Neural cell (in vitro differentiated cells): ENCODE data around the gene CD160. TPM values are rescaled to one million over a fixed set of nuclear protein-coding genes. Genes with fewer than 3 reads are reported as not detected.
"Not testable (repeated sequence)": the region's sequence is repeated elsewhere in the genome, so short reads cannot be mapped to it uniquely, and the experiment has no call there.

Experiments used
- H2AFZ ChIP-seq: fragments of 200-600, 300-800 bp; sonication (generic), shearing (Covaris generic); 2 replicates; pipeline ENCODE4 v1.6.0; 2014; ENCODE audit warnings: low read depth, mild to moderate bottlenecking, antibody characterized with exemption, low read length, moderate library complexity
- H3F3A ChIP-seq: fragments of 200-600 bp; shearing (Covaris generic); 2 replicates; pipeline ENCODE4 v1.6.1; 2016; ENCODE audit warnings: mild to moderate bottlenecking, moderate library complexity, mixed read lengths, antibody characterized with exemption, low read length; ENCODE audit not compliant: insufficient read depth, poor library complexity, severe bottlenecking
- H3K27ac ChIP-seq: fragments of 200-600, 300-800 bp; sonication (generic), shearing (Covaris generic); 2 replicates; pipeline ENCODE4 v1.5.1; 2014; ENCODE audit warnings: mild to moderate bottlenecking, low read length, moderate library complexity
- H3K27me3 ChIP-seq: fragments of 300-800, 200-600 bp; sonication (generic), shearing (Covaris generic); 2 replicates; pipeline ENCODE4 v1.6.0; 2014; ENCODE audit warnings: mild to moderate bottlenecking, low read depth, low read length, moderate library complexity; ENCODE audit not compliant: insufficient read depth
- H3K36me3 ChIP-seq: fragments of 300-800, 200-600 bp; sonication (generic), shearing (Covaris generic); 2 replicates; pipeline ENCODE4 v1.5.1; 2014; ENCODE audit warnings: mild to moderate bottlenecking, antibody characterized with exemption, low read length, moderate library complexity; ENCODE audit not compliant: insufficient read depth
- H3K4me2 ChIP-seq: fragments of 300-800, 200-600 bp; sonication (generic), shearing (Covaris generic); 2 replicates; pipeline ENCODE4 v1.6.0; 2014; ENCODE audit warnings: mild to moderate bottlenecking, low read length
- H3K4me3 ChIP-seq: fragments of 300-800, 200-600 bp; sonication (generic), shearing (Covaris generic); 2 replicates; pipeline ENCODE4 v1.5.1; 2014; ENCODE audit warnings: mild to moderate bottlenecking, low read length, moderate library complexity
- H3K79me2 ChIP-seq: fragments of 200-600 bp; shearing (Covaris generic); replicated peaks from 2 replicates; pipeline ENCODE4 v1.6.0; 2014; ENCODE audit warnings: mild to moderate bottlenecking, low read length, moderate library complexity; ENCODE audit not compliant: insufficient read depth
- H3K9ac ChIP-seq: fragments of 300-800, 200-600 bp; sonication (generic), shearing (Covaris generic); 2 replicates; pipeline ENCODE4 v1.6.1; 2016; ENCODE audit warnings: mild to moderate bottlenecking, low read length, mixed read lengths
- H3K9me2 ChIP-seq: fragments of 200-600 bp; shearing (Covaris generic); 2 replicates; pipeline ENCODE4 v1.6.1; 2016; ENCODE audit warnings: mild to moderate bottlenecking, low read length, mixed read lengths; ENCODE audit not compliant: insufficient read depth
- H3K9me3 ChIP-seq: fragments of 200-600, 300-800 bp; sonication (generic), shearing (Covaris generic); 2 replicates; pipeline ENCODE4 v1.6.1; 2016; ENCODE audit warnings: mild to moderate bottlenecking, mixed run types, low read length, moderate library complexity, mixed read lengths
- H4K20me1 ChIP-seq: fragments of 200-600 bp; shearing (Covaris generic); 2 replicates; pipeline ENCODE4 v1.6.1; 2016; ENCODE audit warnings: mild to moderate bottlenecking, mixed run types; ENCODE audit not compliant: insufficient read depth
- CTCF ChIP-seq: fragments of 450-650 bp; IDR thresholded peaks from 2 replicates; pipeline ENCODE4 v1.5.1; 2014; ENCODE audit warnings: antibody characterized with exemption, mild to moderate bottlenecking, moderate library complexity; ENCODE audit not compliant: poor library complexity, severe bottlenecking
- EP300 ChIP-seq: fragments of 450-650 bp; conservative IDR thresholded peaks from 2 replicates; pipeline ENCODE4 v1.6.1; 2014; ENCODE audit warnings: antibody characterized with exemption, mild to moderate bottlenecking, moderate library complexity; ENCODE audit not compliant: poor library complexity, severe bottlenecking
- EZH2 ChIP-seq: fragments of 200-600, 300-800 bp; shearing (Covaris generic), sonication (generic); IDR thresholded peaks from 2 replicates; pipeline ENCODE4 v1.6.1; 2014; ENCODE audit warnings: antibody characterized with exemption, low read length, borderline replicate concordance, mild to moderate bottlenecking; ENCODE audit not compliant: insufficient read depth, poor library complexity, severe bottlenecking
- MXI1 ChIP-seq: fragments of 450-650 bp; conservative IDR thresholded peaks from 2 replicates; pipeline ENCODE4 v1.6.1; 2014; ENCODE audit warnings: antibody characterized with exemption, mild to moderate bottlenecking; ENCODE audit not compliant: poor library complexity, severe bottlenecking
- POLR2AphosphoS5 ChIP-seq: IDR thresholded peaks from 2 replicates; pipeline ENCODE4 v1.6.1; 2012
- RAD21 ChIP-seq: fragments of 450-650 bp; conservative IDR thresholded peaks from 2 replicates; pipeline ENCODE4 v1.6.1; 2014; ENCODE audit warnings: antibody characterized with exemption, mild to moderate bottlenecking, moderate library complexity
- REST ChIP-seq: IDR thresholded peaks from 2 replicates; pipeline ENCODE4 v1.6.1; 2012; ENCODE audit warnings: borderline replicate concordance
- SMC3 ChIP-seq: fragments of 450-650 bp; conservative IDR thresholded peaks from 2 replicates; pipeline ENCODE4 v1.6.1; 2014; ENCODE audit warnings: antibody characterized with exemption, mild to moderate bottlenecking, moderate library complexity; ENCODE audit not compliant: poor library complexity
- TAF1 ChIP-seq: IDR thresholded peaks from 2 replicates; pipeline ENCODE4 v1.6.1; 2012; ENCODE audit warnings: low read depth
- polyA plus RNA-seq: library from polyadenylated mRNA; depleted of rRNA; stranded (reverse); fragments of >200 nt; gene quantifications from 2 replicates; pipeline ENCODE4 v1.2.3, GENCODE V29; 2014

The CD160 gene
- polyA plus RNA-seq, 1 donor from 2014 or later: not detected

- Histone ChIP-seq H3K9ac (no peak overlapping the region), H3K9me3 (no peaks in the 10 kb centered on the region), H3K9me2 (no peaks in the 10 kb centered on the region), H3F3A (no peaks in the 10 kb centered on the region), H2AFZ (no peak overlapping the region), H3K4me3 (no peak overlapping the region), H4K20me1 (no peaks in the 10 kb centered on the region), H3K27me3 (no peaks in the 10 kb centered on the region), H3K27ac (no peak overlapping the region), H3K79me2 (no peaks in the 10 kb centered on the region), H3K4me2 (no peak overlapping the region), H3K36me3 (peaks cover 4% of the 10 kb centered on the region)
- TF ChIP-seq MXI1 (no peak), POLR2AphosphoS5 (no peak), RAD21 (no peak), EZH2 (no peak), EP300 (no peak), SMC3 (no peak), CTCF (no peak), REST (no peak), TAF1 (no peak)
Measured at GRCh38 chr1:145759721-145760120, 40.4 kb downstream of the CD160 start.

GRCh38 chr1:145760395-145760949 lies 41.2 kb downstream of the CD160 start:
- H3K4me2 ChIP-seq, H4K20me1 ChIP-seq, H3K27ac ChIP-seq, H3F3A ChIP-seq, H3K9ac ChIP-seq, H3K79me2 ChIP-seq, H3K4me3 ChIP-seq, H3K36me3 ChIP-seq, H3K9me2 ChIP-seq, H3K27me3 ChIP-seq, H2AFZ ChIP-seq, H3K9me3 ChIP-seq: not testable (repeated sequence)

GRCh38 chr1:145761498-145761897 lies 42.2 kb downstream of the CD160 start:
- H3F3A ChIP-seq, H3K9me3 ChIP-seq, H3K9ac ChIP-seq, H3K36me3 ChIP-seq, H4K20me1 ChIP-seq, H3K27me3 ChIP-seq, H2AFZ ChIP-seq, H3K27ac ChIP-seq, H3K4me3 ChIP-seq, H3K79me2 ChIP-seq, H3K9me2 ChIP-seq, H3K4me2 ChIP-seq: not testable (repeated sequence)

- not testable (repeated sequence) for H3K36me3 ChIP-seq, H3K9me3 ChIP-seq, H3K27me3 ChIP-seq, H3K4me3 ChIP-seq, H3K9me2 ChIP-seq, H3K79me2 ChIP-seq, H3K27ac ChIP-seq, H3K4me2 ChIP-seq, H2AFZ ChIP-seq, H3K9ac ChIP-seq, H3F3A ChIP-seq, H4K20me1 ChIP-seq
Measured at GRCh38 chr1:145762001-145762400, 42.7 kb downstream of the CD160 start.

GRCh38 chr1:145764231-145764940 lies 45.1 kb downstream of the CD160 start:
- not testable (repeated sequence) for H4K20me1 ChIP-seq, H3K4me3 ChIP-seq, H3K27ac ChIP-seq, H3K27me3 ChIP-seq, H3K9me2 ChIP-seq, H3K9ac ChIP-seq, H3K9me3 ChIP-seq, H2AFZ ChIP-seq, H3K4me2 ChIP-seq, H3F3A ChIP-seq, H3K36me3 ChIP-seq, H3K79me2 ChIP-seq
